NB4 (cell line): ENCODE results near the gene PNMA8B.

Source experiments
- CTCF ChIP-seq: IDR thresholded peaks from one replicate; pipeline ENCODE4 v1.5.1; 2012; ENCODE audit warnings: low read depth, low read length
- POLR2A ChIP-seq: IDR thresholded peaks from 2 replicates; pipeline ENCODE4 v1.6.1; 2011; ENCODE audit warnings: mild to moderate bottlenecking; ENCODE audit not compliant: insufficient read length; ENCODE audit errors: extremely low read depth

DNA sequence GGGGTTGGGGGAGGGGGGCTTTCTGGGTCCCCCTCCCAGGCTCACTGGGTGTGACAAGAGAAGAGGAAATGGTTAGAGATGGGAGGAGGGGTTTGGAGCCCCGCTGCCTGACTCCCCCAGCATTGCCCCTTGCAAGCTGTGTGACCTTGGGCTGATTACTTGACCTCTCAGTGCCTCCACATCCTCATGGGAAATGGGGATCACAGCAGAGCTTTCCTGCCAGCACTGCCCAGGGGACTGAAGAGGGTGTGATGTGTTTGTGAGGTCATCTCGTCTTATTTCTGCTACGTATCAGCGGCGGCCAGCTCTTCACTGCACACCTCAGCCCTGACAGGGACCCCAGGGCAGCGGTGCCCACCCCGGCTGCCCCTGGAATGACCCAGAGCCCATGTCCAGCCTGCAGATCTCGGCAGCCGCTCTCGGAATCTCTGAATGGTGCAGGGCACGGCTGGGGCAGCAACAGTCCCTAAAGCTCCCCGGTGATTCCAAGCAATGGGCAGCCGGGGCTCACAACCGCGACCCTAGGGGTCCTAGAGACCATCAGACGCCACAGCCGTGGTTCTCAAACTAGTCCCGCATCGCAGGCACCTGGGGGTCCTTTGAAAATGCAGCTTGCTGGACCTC is 8.4 kb downstream of the PNMA8B start:
- no peak for TF ChIP-seq POLR2A
- TF ChIP-seq CTCF = no peak
